Inflammatory macrophage treated with lipopolysaccharide for 4 hours (primary cell): Measurements from ENCODE around the gene OR7G2.
"Not testable (repeated sequence)": the region's sequence is repeated elsewhere in the genome, so short reads cannot be mapped to it uniquely, and the experiment has no call there.

Experiments used
- DNase-seq: peaks from one replicate; pipeline ENCODE4 v3.0.0-alpha.2; 2020

OR7G2 gene

GRCh38 chr19:9071720-9072119 is 35.6 kb downstream of the OR7G2 start:
- not testable (repeated sequence) for DNase-seq

GRCh38 chr19:9070066-9070465 is 37.2 kb downstream of the OR7G2 start:
- no peak for DNase-seq

- no peak for DNase-seq
These were observed 41.7 kb downstream of the OR7G2 start for GRCh38 chr19:9065457-9066014.

- DNase-seq, result no peak
These were observed 45.4 kb downstream of the OR7G2 start for GRCh38 chr19:9061879-9062278.

GRCh38 chr19:9060564-9061340 is 46.5 kb downstream of the OR7G2 start:
- no peak for DNase-seq

- DNase-seq, result peak; percentile 55
These were observed 48.2 kb downstream of the OR7G2 start for GRCh38 chr19:9058905-9059667.

GRCh38 chr19:9057505-9058258 is 49.6 kb downstream of the OR7G2 start:
- DNase-seq, result no peak

GRCh38 chr19:9056131-9056530 is 51.1 kb downstream of the OR7G2 start:
- DNase-seq, result not testable (repeated sequence)

GRCh38 chr19:9054765-9055164 is 52.5 kb downstream of the OR7G2 start:
- DNase-seq, result no peak

- no peak for DNase-seq
These were observed 53.1 kb downstream of the OR7G2 start for GRCh38 chr19:9054207-9054606.

- DNase-seq, result not testable (repeated sequence)
These were observed 53.6 kb downstream of the OR7G2 start for GRCh38 chr19:9053674-9054073.

- no peak for DNase-seq
These were observed 54.4 kb downstream of the OR7G2 start for GRCh38 chr19:9052894-9053293.
